Esophagus muscularis mucosa (tissue), 4 donors: ENCODE results near the gene MRGPRF. TPM values are rescaled to one million over a fixed set of nuclear protein-coding genes. Genes with fewer than 3 reads are reported as not detected.

Experiments used
- DNase-seq: peaks from one replicate; pipeline ENCODE4 v3.0.0-alpha.2; 2017; ENCODE audit errors: extremely low spot score
- H3K27ac ChIP-seq, 4 donors: fragments of 200-600 bp; sonication (generic); replicated peaks in 1 of 4; 1 replicate in 3 of 4; 2 replicates in 1 of 4; pipeline ENCODE4 v1.5.1; 2016 to 2019; ENCODE audit warnings: mild to moderate bottlenecking in 1 of 4
- H3K27me3 ChIP-seq, 4 donors: fragments of 200-600 bp; sonication (generic); one replicate each; pipeline versions ENCODE4 v1.5.1 to v1.6.0; 2016 to 2019
- H3K36me3 ChIP-seq, 4 donors: fragments of 200-600 bp; sonication (generic); one replicate each; pipeline ENCODE4 v1.5.1; 2016 to 2019
- H3K4me1 ChIP-seq, 4 donors: fragments of 200-600 bp; sonication (generic); one replicate each; pipeline ENCODE4 v1.5.1; 2016 to 2019
- H3K4me3 ChIP-seq, 4 donors: fragments of 200-600 bp; sonication (generic); 1 replicate in 2 of 4; 2 replicates in 2 of 4; pipeline ENCODE4 v1.5.1; 2016 to 2019; ENCODE audit warnings: mild to moderate bottlenecking in 4 of 4, moderate library complexity in 1 of 4
- H3K9me3 ChIP-seq, 4 donors: fragments of 200-600 bp; sonication (generic); 1 replicate in 3 of 4; 2 replicates in 1 of 4; pipeline ENCODE4 v1.5.1; 2016 to 2019
- EP300 ChIP-seq: sonication (generic); formaldehyde crosslinking; IDR thresholded peaks from one replicate; pipeline ENCODE4 v1.6.1; 2017; ENCODE audit warnings: antibody characterized with exemption
- POLR2A ChIP-seq: fragments of 450-650 bp; IDR thresholded peaks from one replicate; pipeline ENCODE4 v1.6.1; 2017; ENCODE audit warnings: antibody characterized with exemption, moderate library complexity, mild to moderate bottlenecking, low read depth
- POLR2AphosphoS5 ChIP-seq, 2 donors: sonication (generic); formaldehyde crosslinking; IDR thresholded peaks; one replicate each; pipeline ENCODE4 v1.6.1; 2017; ENCODE audit warnings: antibody characterized with exemption in 2 of 2
- WGBS: methylation state at CpG from one replicate; pipeline ENCODE4 v1.1.5; 2018; 5-methylcytosine and 5-hydroxymethylcytosine counted together
- intact Hi-C: fragments of 100-400 bp; cut with DNase I; formaldehyde crosslinking; loops from one replicate; pipeline ENCODE4 v1.15.1; 2023
- total RNA-seq, 4 donors: library from RNA; depleted of rRNA; stranded (reverse); fragments of >200 nt; gene quantifications; one replicate each; pipeline versions ENCODE4 v1.1.0 to v1.2.1, GENCODE V29; 2016
- TF ChIP-seq, protein P1 (sequence below), 3 experiments: fragments of 200-600 bp in 2 of 3; fragments of 450-650 bp in 1 of 3; sonication (generic) in 2 of 3; IDR thresholded peaks; one replicate each; pipeline ENCODE4 v1.5.1; 2017 to 2019; ENCODE audit warnings: antibody characterized with exemption in 3 of 3, mild to moderate bottlenecking in 2 of 3, moderate library complexity in 1 of 3

The MRGPRF gene
- total RNA-seq, 4 donors from 2014 or later: 77.9 to 206 (median 126) TPM

GRCh38 chr11:68989936-68990606 lies 23.0 kb downstream of the MRGPRF start:
- intact Hi-C loops: no loop called here
- peaks cover 0 to 7% (median 0%) of the 10 kb centered on the region in 4 donors for H3K27me3 ChIP-seq
- TF ChIP-seq EP300 (no peak), POLR2A (no peak), POLR2AphosphoS5 (IDR thresholded peaks at IDR 0.05) (no peak)
- TF ChIP-seq, protein P1, sequence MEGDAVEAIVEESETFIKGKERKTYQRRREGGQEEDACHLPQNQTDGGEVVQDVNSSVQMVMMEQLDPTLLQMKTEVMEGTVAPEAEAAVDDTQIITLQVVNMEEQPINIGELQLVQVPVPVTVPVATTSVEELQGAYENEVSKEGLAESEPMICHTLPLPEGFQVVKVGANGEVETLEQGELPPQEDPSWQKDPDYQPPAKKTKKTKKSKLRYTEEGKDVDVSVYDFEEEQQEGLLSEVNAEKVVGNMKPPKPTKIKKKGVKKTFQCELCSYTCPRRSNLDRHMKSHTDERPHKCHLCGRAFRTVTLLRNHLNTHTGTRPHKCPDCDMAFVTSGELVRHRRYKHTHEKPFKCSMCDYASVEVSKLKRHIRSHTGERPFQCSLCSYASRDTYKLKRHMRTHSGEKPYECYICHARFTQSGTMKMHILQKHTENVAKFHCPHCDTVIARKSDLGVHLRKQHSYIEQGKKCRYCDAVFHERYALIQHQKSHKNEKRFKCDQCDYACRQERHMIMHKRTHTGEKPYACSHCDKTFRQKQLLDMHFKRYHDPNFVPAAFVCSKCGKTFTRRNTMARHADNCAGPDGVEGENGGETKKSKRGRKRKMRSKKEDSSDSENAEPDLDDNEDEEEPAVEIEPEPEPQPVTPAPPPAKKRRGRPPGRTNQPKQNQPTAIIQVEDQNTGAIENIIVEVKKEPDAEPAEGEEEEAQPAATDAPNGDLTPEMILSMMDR (IDR thresholded peaks at IDR 0.05): no peak
- no peak overlapping the region for H3K27ac ChIP-seq
- peaks cover 0 to 6% (median 0%) of the 10 kb centered on the region in 4 donors for H3K9me3 ChIP-seq
- no peaks in the 10 kb centered on the region for H3K36me3 ChIP-seq
- no peaks in the 10 kb centered on the region for H3K4me1 ChIP-seq
- whole genome bisulfite sequencing: 90% methylated on average over 8 of the region's 8 CpGs
- no peak for DNase-seq
- H3K4me3 ChIP-seq: no peak overlapping the region

- H3K4me3 ChIP-seq: no peak overlapping the region
- peaks cover 0 to 6% (median 0%) of the 10 kb centered on the region in 4 donors for H3K9me3 ChIP-seq
- no peak overlapping the region for H3K27ac ChIP-seq
- no peaks in the 10 kb centered on the region for H3K36me3 ChIP-seq
- no peak for TF ChIP-seq POLR2A
- no peak for TF ChIP-seq POLR2AphosphoS5 (IDR thresholded peaks at IDR 0.05)
- TF ChIP-seq EP300: no peak
- TF ChIP-seq, protein P1 (IDR thresholded peaks at IDR 0.05): no peak
- no peak for DNase-seq
- no peaks in the 10 kb centered on the region for H3K4me1 ChIP-seq
- intact Hi-C loops: no loop called here
- H3K27me3 ChIP-seq: peaks cover 0 to 7% (median 0%) of the 10 kb centered on the region in 4 donors
Observed at GRCh38 chr11:68988491-68988890, 24.6 kb downstream of the MRGPRF start.

- Histone ChIP-seq H3K27me3 (no peaks in the 10 kb centered on the region), H3K4me3 (no peak overlapping the region), H3K4me1 (no peaks in the 10 kb centered on the region), H3K27ac (no peak overlapping the region), H3K36me3 (no peaks in the 10 kb centered on the region), H3K9me3 (peaks cover 0 to 6% (median 0%) of the 10 kb centered on the region in 4 donors)
- DNase-seq: no peak
- TF ChIP-seq POLR2A: no peak
- intact Hi-C loops: no loop called here
Observed at GRCh38 chr11:68987211-68987610, 25.8 kb downstream of the MRGPRF start.

DNA sequence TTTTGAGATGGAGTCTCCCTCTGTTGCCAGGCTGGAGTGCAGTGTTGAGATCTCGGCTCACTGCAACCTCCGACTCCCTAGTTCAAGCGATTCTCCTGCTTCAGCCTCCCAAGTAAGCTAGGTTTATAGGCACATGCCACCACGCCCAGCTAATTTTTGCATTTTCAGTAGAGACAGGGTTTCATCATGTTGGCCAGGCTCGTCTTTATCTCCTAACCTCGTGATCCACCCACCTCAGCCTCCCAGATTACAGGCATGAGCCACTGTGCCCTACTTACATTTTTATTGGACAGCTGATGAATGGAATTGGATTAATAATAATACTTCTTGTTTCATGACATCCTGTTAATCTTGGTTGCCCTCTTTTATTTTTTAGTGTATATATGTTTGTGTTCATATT lies 29.2 kb downstream of the MRGPRF start:
- no peak overlapping the region for H3K27ac ChIP-seq
- intact Hi-C loops: no loop called here
- H3K4me3 ChIP-seq: no peak overlapping the region
- DNase-seq: no peak
- TF ChIP-seq POLR2AphosphoS5 (IDR thresholded peaks at IDR 0.05) (no peak), EP300 (no peak), POLR2A (no peak)
- TF ChIP-seq, protein P1 (IDR thresholded peaks at IDR 0.05): no peak
- H3K36me3 ChIP-seq: no peaks in the 10 kb centered on the region
- WGBS: 86% methylated on average over 6 of the region's 6 CpGs
- peaks cover 0 to 6% (median 0%) of the 10 kb centered on the region in 4 donors for H3K9me3 ChIP-seq
- no peaks in the 10 kb centered on the region for H3K27me3 ChIP-seq
- peaks cover 4 to 7% (median 6%) of the 10 kb centered on the region in 4 donors for H3K4me1 ChIP-seq

- H3K27me3 ChIP-seq: no peaks in the 10 kb centered on the region
- no peak overlapping the region for H3K27ac ChIP-seq
- TF ChIP-seq POLR2A (no peak), EP300 (no peak), POLR2AphosphoS5 (IDR thresholded peaks at IDR 0.05) (no peak)
- TF ChIP-seq, protein P1 (IDR thresholded peaks at IDR 0.05): no peak
- no peaks in the 10 kb centered on the region for H3K36me3 ChIP-seq
- H3K9me3 ChIP-seq: peaks cover 0 to 5% (median 0%) of the 10 kb centered on the region in 4 donors
- intact Hi-C loops: no loop called here
- WGBS: 92% methylated on average over 2 of the region's 2 CpGs
- H3K4me1 ChIP-seq: peaks cover 7 to 18% (median 11%) of the 10 kb centered on the region in 4 donors
- no peak overlapping the region for H3K4me3 ChIP-seq
- DNase-seq: no peak
Observed at GRCh38 chr11:68982134-68982533, 30.9 kb downstream of the MRGPRF start.
